ENCODE results near the gene PHIP.

DNA sequence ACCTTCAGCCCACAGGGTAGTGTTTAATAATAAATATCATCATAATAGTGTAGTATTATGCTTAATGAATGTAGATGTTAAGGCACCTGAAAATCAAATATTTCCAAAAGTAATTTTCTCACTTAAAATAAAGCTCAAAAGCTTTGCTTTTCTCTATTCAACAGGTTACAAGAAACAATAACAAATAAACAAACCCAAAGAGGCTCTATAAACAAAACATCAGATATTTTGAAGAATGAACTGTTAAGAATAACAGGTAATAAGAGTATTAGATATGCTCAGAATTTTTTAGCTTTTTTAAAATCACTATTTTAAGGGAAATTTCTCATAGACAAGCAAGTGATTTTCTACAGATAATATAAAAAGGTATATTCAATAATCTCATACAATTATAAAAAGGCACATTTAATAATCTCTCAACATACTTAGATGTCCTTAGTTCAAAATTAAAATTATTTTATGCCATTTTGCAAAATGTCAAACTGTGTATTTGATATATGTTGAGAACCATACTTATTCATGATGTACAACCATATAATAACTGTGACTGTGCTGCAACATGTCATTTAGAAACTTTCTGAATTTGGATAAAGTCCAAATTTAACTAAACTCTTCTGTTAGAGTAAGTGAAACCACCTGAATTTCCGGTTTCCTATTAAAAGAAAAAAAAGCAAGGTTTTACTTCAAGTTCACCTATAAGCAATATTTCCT lies 35.8 kb downstream of the PHIP start:
- no peak for TF ChIP-seq POLR2A (IDR thresholded peaks at IDR 0.05)
- TF ChIP-seq, protein P1, sequence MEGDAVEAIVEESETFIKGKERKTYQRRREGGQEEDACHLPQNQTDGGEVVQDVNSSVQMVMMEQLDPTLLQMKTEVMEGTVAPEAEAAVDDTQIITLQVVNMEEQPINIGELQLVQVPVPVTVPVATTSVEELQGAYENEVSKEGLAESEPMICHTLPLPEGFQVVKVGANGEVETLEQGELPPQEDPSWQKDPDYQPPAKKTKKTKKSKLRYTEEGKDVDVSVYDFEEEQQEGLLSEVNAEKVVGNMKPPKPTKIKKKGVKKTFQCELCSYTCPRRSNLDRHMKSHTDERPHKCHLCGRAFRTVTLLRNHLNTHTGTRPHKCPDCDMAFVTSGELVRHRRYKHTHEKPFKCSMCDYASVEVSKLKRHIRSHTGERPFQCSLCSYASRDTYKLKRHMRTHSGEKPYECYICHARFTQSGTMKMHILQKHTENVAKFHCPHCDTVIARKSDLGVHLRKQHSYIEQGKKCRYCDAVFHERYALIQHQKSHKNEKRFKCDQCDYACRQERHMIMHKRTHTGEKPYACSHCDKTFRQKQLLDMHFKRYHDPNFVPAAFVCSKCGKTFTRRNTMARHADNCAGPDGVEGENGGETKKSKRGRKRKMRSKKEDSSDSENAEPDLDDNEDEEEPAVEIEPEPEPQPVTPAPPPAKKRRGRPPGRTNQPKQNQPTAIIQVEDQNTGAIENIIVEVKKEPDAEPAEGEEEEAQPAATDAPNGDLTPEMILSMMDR (IDR thresholded peaks at IDR 0.05): no peak
- no peak for TF ChIP-seq POLR2AphosphoS5 (IDR thresholded peaks at IDR 0.05)

All from gastroesophageal sphincter (tissue), 3 donors.